NCI-H146 (cell line): ENCODE data around the gene MLPH.

ENCODE experiments used
- DNase-seq: peaks from one replicate; lab custom pipeline; 2025; lab: John Stamatoyannopoulos, UW

The MLPH gene

GRCh38 chr2:237486819-237487448 is at the start of gene MLPH:
MLPH (plus strand) TSS chr2:237487251; CDS start chr2:237493427, 6,176 bp downstream.
- DNase-seq: peak; percentile 80

GRCh38 chr2:237437566-237437965 is 49.5 kb upstream of the MLPH start:
- DNase-seq: peak; percentile 28

- DNase-seq: peak; percentile 95
Observed at GRCh38 chr2:237438080-237438940, 48.7 kb upstream of the MLPH start.

- no peak for DNase-seq
Observed at GRCh38 chr2:237440819-237441281, 46.2 kb upstream of the MLPH start.

GRCh38 chr2:237441605-237442274 is 45.3 kb upstream of the MLPH start:
- no peak for DNase-seq

- no peak for DNase-seq
Observed at GRCh38 chr2:237444071-237444470, 43.0 kb upstream of the MLPH start.

- no peak for DNase-seq
Observed at GRCh38 chr2:237445611-237446337, 41.3 kb upstream of the MLPH start.

- no peak for DNase-seq
Observed at GRCh38 chr2:237446338-237446665, 40.7 kb upstream of the MLPH start.

GRCh38 chr2:237447496-237447895 is 39.6 kb upstream of the MLPH start:
- DNase-seq: no peak

GRCh38 chr2:237448171-237448570 is 38.9 kb upstream of the MLPH start:
- DNase-seq: no peak

- no peak for DNase-seq
Observed at GRCh38 chr2:237448626-237449025, 38.4 kb upstream of the MLPH start.

- DNase-seq: peak; percentile 40
Observed at GRCh38 chr2:237449193-237449881, 37.7 kb upstream of the MLPH start.

GRCh38 chr2:237450108-237450507 is 36.9 kb upstream of the MLPH start:
- DNase-seq: no peak

- DNase-seq: no peak
Observed at GRCh38 chr2:237450583-237450982, 36.5 kb upstream of the MLPH start.

GRCh38 chr2:237451643-237452469 is 35.2 kb upstream of the MLPH start:
- DNase-seq: no peak

- no peak for DNase-seq
Observed at GRCh38 chr2:237452861-237453260, 34.2 kb upstream of the MLPH start.

- no peak for DNase-seq
Observed at GRCh38 chr2:237453671-237454070, 33.4 kb upstream of the MLPH start.

GRCh38 chr2:237455764-237456163 is 31.3 kb upstream of the MLPH start:
- no peak for DNase-seq

GRCh38 chr2:237456200-237456843 is 30.7 kb upstream of the MLPH start:
- DNase-seq: peak; percentile 43

GRCh38 chr2:237457388-237457941 is 29.6 kb upstream of the MLPH start:
- no peak for DNase-seq
